ENCODE results near the gene LRCH4. TPM values are rescaled to one million over a fixed set of nuclear protein-coding genes. Genes with fewer than 3 reads are reported as not detected.
A peak's percentile ranks its signal among the peaks of the same experiment; 100 is the strongest.

LRCH4 gene
- total RNA-seq, 5 donors from 2014 or later (not counting 1 experiment from before 2014, with no cell fraction given): 328 to 377 (median 362) TPM

- Histone ChIP-seq H3K27me3 (replicated peaks in 1 of 2; ENCODE audit: control insufficient read depth in 2 of 2, extremely low read depth in 1 of 2, insufficient read depth in 2 of 2, low read length in 1 of 2) (peaks cover 0 to 2% of the 10 kb centered on the region in 2 experiments), H3K4me1 (ENCODE audit: control insufficient read depth in 1 of 2, extremely low read depth in 1 of 2, insufficient read depth in 2 of 2, low read length in 2 of 2) (peaks cover 25 to 47% of the 10 kb centered on the region in 2 experiments), H3K9me3 (no peaks in the 10 kb centered on the region), H3K36me3 (ENCODE audit: control insufficient read depth in 2 of 2, extremely low read depth in 1 of 2, insufficient read depth in 1 of 2, low read length in 1 of 2) (peaks cover 51 to 85% of the 10 kb centered on the region in 2 donors), H3K27ac (ENCODE audit: low read length) (no peak overlapping the region), H3K4me3 (ENCODE audit: control insufficient read depth in 1 of 2, extremely low read depth in 1 of 2, low read length in 1 of 2) (no peak overlapping the region)
- H3K27ac Mint-ChIP-seq: peak overlapping the region in 1 of 2 donors; percentile 28
- H3K4me3 Mint-ChIP-seq: no peak overlapping the region
- no peaks in the 10 kb centered on the region for H3K27me3 Mint-ChIP-seq
- POLR2A ChIA-PET: no interaction called here
- DNase-seq (no peak), ATAC-seq (replicated peaks in 1 of 4) (no peak)
- peaks cover 6 to 19% (median 16%) of the 10 kb centered on the region in 3 donors for H3K4me1 Mint-ChIP-seq
- 97% methylated on average over 23 of the region's 28 CpGs for WGBS (ENCODE audit: insufficient coverage)
- H3K9me3 Mint-ChIP-seq: no peaks in the 10 kb centered on the region
- H3K36me3 Mint-ChIP-seq: peaks cover 24% of the 10 kb centered on the region
- CTCF ChIA-PET: interaction anchor here in 1 of 2 donors (0.6 kb wide), 1 partner anchor 24 kb away, joined by 6 read pairs; no protein-coding TSS in a partner anchor
Observed at GRCh38 chr7:100578246-100579183, 7.4 kb downstream of the LRCH4 start.

- Histone ChIP-seq H3K27me3 (replicated peaks in 1 of 2; ENCODE audit: control insufficient read depth in 2 of 2, extremely low read depth in 1 of 2, insufficient read depth in 2 of 2, low read length in 1 of 2) (peaks cover 0 to 2% of the 10 kb centered on the region in 2 experiments), H3K9me3 (no peaks in the 10 kb centered on the region), H3K36me3 (ENCODE audit: control insufficient read depth in 2 of 2, extremely low read depth in 1 of 2, insufficient read depth in 1 of 2, low read length in 1 of 2) (peaks cover 58 to 93% of the 10 kb centered on the region in 2 donors), H3K27ac (ENCODE audit: low read length) (no peak overlapping the region), H3K4me3 (ENCODE audit: control insufficient read depth in 1 of 2, extremely low read depth in 1 of 2, low read length in 1 of 2) (no peak overlapping the region), H3K4me1 (ENCODE audit: control insufficient read depth in 1 of 2, extremely low read depth in 1 of 2, insufficient read depth in 2 of 2, low read length in 2 of 2) (peaks cover 20 to 44% of the 10 kb centered on the region in 2 experiments)
- no peaks in the 10 kb centered on the region for H3K9me3 Mint-ChIP-seq
- H3K27ac Mint-ChIP-seq: no peak overlapping the region
- CTCF ChIA-PET: interaction anchor here in 1 of 2 donors (0.6 kb wide), 1 partner anchor 524 kb away, joined by 10 read pairs; no protein-coding TSS in a partner anchor
- H3K36me3 Mint-ChIP-seq: peaks cover 24% of the 10 kb centered on the region
- no peak for DNase-seq
- no peaks in the 10 kb centered on the region for H3K27me3 Mint-ChIP-seq
- POLR2A ChIA-PET: no interaction called here
- WGBS (ENCODE audit: insufficient coverage): 97% methylated on average over 10 of the region's 14 CpGs
- H3K4me3 Mint-ChIP-seq: no peak overlapping the region
- H3K4me1 Mint-ChIP-seq: peaks cover 6 to 9% (median 6%) of the 10 kb centered on the region in 3 donors
- ATAC-seq (replicated peaks in 1 of 4): no peak
Observed at GRCh38 chr7:100577507-100577906, 8.4 kb downstream of the LRCH4 start.

GRCh38 chr7:100577103-100577502 is 8.8 kb downstream of the LRCH4 start:
- Histone ChIP-seq H3K27ac (ENCODE audit: low read length) (no peak overlapping the region), H3K27me3 (replicated peaks in 1 of 2; ENCODE audit: control insufficient read depth in 2 of 2, extremely low read depth in 1 of 2, insufficient read depth in 2 of 2, low read length in 1 of 2) (peaks cover 0 to 2% of the 10 kb centered on the region in 2 experiments)
- H3K27ac Mint-ChIP-seq: no peak overlapping the region

GRCh38 chr7:100576384-100576993 is 9.4 kb downstream of the LRCH4 start:
- Histone ChIP-seq H3K27me3 (replicated peaks in 1 of 2; ENCODE audit: control insufficient read depth in 2 of 2, extremely low read depth in 1 of 2, insufficient read depth in 2 of 2, low read length in 1 of 2) (peaks cover 0 to 2% of the 10 kb centered on the region in 2 experiments), H3K27ac (ENCODE audit: low read length) (no peak overlapping the region), H3K9me3 (no peaks in the 10 kb centered on the region), H3K4me3 (ENCODE audit: control insufficient read depth in 1 of 2, extremely low read depth in 1 of 2, low read length in 1 of 2) (no peak overlapping the region), H3K36me3 (ENCODE audit: control insufficient read depth in 2 of 2, extremely low read depth in 1 of 2, insufficient read depth in 1 of 2, low read length in 1 of 2) (peaks cover 52 to 86% of the 10 kb centered on the region in 2 donors), H3K4me1 (ENCODE audit: control insufficient read depth in 1 of 2, extremely low read depth in 1 of 2, insufficient read depth in 2 of 2, low read length in 2 of 2) (peaks cover 13 to 44% of the 10 kb centered on the region in 2 experiments)
- WGBS (ENCODE audit: insufficient coverage): 92% methylated on average over 6 of the region's 13 CpGs
- H3K9me3 Mint-ChIP-seq: no peaks in the 10 kb centered on the region
- H3K27ac Mint-ChIP-seq: peak overlapping the region in 1 of 2 donors; percentile 39
- ATAC-seq (replicated peaks in 1 of 4): no peak
- H3K27me3 Mint-ChIP-seq: no peaks in the 10 kb centered on the region
- ChIA-PET CTCF (no interaction called here), POLR2A (interaction anchor here in 1 of 2 donors (0.6 kb wide), 1 partner anchor 18 kb away, joined by 8 read pairs; no protein-coding TSS in a partner anchor)
- peaks cover 11 to 13% (median 12%) of the 10 kb centered on the region in 3 donors for H3K4me1 Mint-ChIP-seq
- peaks cover 29% of the 10 kb centered on the region for H3K36me3 Mint-ChIP-seq
- no peak overlapping the region for H3K4me3 Mint-ChIP-seq
- no peak for DNase-seq

More at GRCh38 chr7:100577103-100577502, 8.8 kb downstream of the LRCH4 start:
- POLR2A ChIA-PET: no interaction called here
- ATAC-seq (replicated peaks in 1 of 4): no peak
- no peaks in the 10 kb centered on the region for H3K9me3 ChIP-seq
- CTCF ChIA-PET: interaction anchor here in 1 of 2 donors (0.6 kb wide), 1 partner anchor 524 kb away, joined by 10 read pairs; no protein-coding TSS in a partner anchor
- DNase-seq: no peak
- Mint-ChIP-seq H3K4me1 (peaks cover 6 to 7% (median 7%) of the 10 kb centered on the region in 3 donors), H3K36me3 (peaks cover 25% of the 10 kb centered on the region), H3K27me3 (no peaks in the 10 kb centered on the region), H3K4me3 (no peak overlapping the region), H3K9me3 (no peaks in the 10 kb centered on the region)
- H3K36me3 ChIP-seq (ENCODE audit: control insufficient read depth in 2 of 2, extremely low read depth in 1 of 2, insufficient read depth in 1 of 2, low read length in 1 of 2): peaks cover 58 to 92% of the 10 kb centered on the region in 2 donors
- 98% methylated on average over 20 of the region's 24 CpGs for WGBS (ENCODE audit: insufficient coverage)
- H3K4me3 ChIP-seq (ENCODE audit: control insufficient read depth in 1 of 2, extremely low read depth in 1 of 2, low read length in 1 of 2): no peak overlapping the region
- H3K4me1 ChIP-seq (ENCODE audit: control insufficient read depth in 1 of 2, extremely low read depth in 1 of 2, insufficient read depth in 2 of 2, low read length in 2 of 2): peaks cover 17 to 44% of the 10 kb centered on the region in 2 experiments

- CTCF ChIA-PET: interaction anchor here (0.6 kb wide), 2 partner anchors 17 to 21 kb away, joined by 5 to 6 read pairs; no protein-coding TSS in a partner anchor
- Histone ChIP-seq H3K36me3 (ENCODE audit: control insufficient read depth in 2 of 2, extremely low read depth in 1 of 2, insufficient read depth in 1 of 2, low read length in 1 of 2) (peaks cover 47 to 79% of the 10 kb centered on the region in 2 donors), H3K27me3 (replicated peaks in 1 of 2; ENCODE audit: control insufficient read depth in 2 of 2, extremely low read depth in 1 of 2, insufficient read depth in 2 of 2, low read length in 1 of 2) (peaks cover 0 to 2% of the 10 kb centered on the region in 2 experiments), H3K9me3 (no peaks in the 10 kb centered on the region), H3K27ac (ENCODE audit: low read length) (no peak overlapping the region), H3K4me1 (ENCODE audit: control insufficient read depth in 1 of 2, extremely low read depth in 1 of 2, insufficient read depth in 2 of 2, low read length in 2 of 2) (peaks cover 12 to 44% of the 10 kb centered on the region in 2 experiments), H3K4me3 (ENCODE audit: control insufficient read depth in 1 of 2, extremely low read depth in 1 of 2, low read length in 1 of 2) (no peak overlapping the region)
- Mint-ChIP-seq H3K9me3 (no peaks in the 10 kb centered on the region), H3K4me3 (no peak overlapping the region), H3K4me1 (peaks cover 13 to 17% (median 15%) of the 10 kb centered on the region in 3 donors), H3K36me3 (peaks cover 25% of the 10 kb centered on the region), H3K27ac (no peak overlapping the region), H3K27me3 (no peaks in the 10 kb centered on the region)
- WGBS (ENCODE audit: insufficient coverage): 86% methylated on average over 10 of the region's 17 CpGs
- POLR2A ChIA-PET: no interaction called here
- ATAC-seq (replicated peaks in 1 of 4) (no peak), DNase-seq (no peak)
Observed at GRCh38 chr7:100575746-100576383, 10.1 kb downstream of the LRCH4 start.

All from T-cell (primary cell).